Fibroblast of skin of back (primary cell): Measurements from ENCODE around the gene FBLN7. TPM values are rescaled to one million over a fixed set of nuclear protein-coding genes. Genes with fewer than 3 reads are reported as not detected.
"Not testable (repeated sequence)": the region's sequence is repeated elsewhere in the genome, so short reads cannot be mapped to it uniquely, and the experiment has no call there.

Source experiments
- DNase-seq: peaks from one replicate; pipeline ENCODE4 v3.0.0-alpha.2; 2013
- polyA plus RNA-seq, 2 experiments: library from polyadenylated mRNA; unstranded; fragments of 120-200 nt; gene quantifications; one replicate each; pipeline ENCODE4 v1.2.1, GENCODE V29; 2013; ENCODE audit not compliant: insufficient read length in 2 of 2

The FBLN7 gene
- polyA plus RNA-seq (2013, experiment 1 of 2; ENCODE audit: insufficient read length): 0.36 TPM
- polyA plus RNA-seq (2013, experiment 2 of 2; ENCODE audit: insufficient read length): 0.63 TPM

- peak; percentile 7 for DNase-seq
Measured at GRCh38 chr2:112138159-112139032, at the start of gene FBLN7. TSS of gene FBLN7 (plus strand) at chr2:112138385. CDS start at chr2:112138656, 271 bp downstream.

DNA sequence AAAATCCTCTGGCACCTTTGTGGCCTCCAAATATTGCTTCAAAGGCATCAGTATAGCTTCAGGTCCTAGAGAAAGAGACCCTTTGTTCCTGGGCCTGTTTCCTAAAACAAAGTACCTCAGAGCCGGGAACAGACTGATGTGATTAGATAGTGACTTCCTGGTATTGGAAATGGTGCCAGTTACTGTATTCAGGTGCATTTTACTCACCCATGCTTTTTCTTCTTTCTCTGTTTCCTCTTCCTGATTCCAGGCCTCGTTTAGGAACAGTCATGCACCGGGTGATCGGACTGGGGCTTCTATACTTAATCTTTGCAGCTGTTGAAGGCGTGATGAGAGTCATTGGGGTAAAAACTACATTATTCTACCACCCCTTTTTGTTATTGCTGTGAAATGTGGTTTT, 48.8 kb upstream of the FBLN7 start:
- DNase-seq: no peak

DNA sequence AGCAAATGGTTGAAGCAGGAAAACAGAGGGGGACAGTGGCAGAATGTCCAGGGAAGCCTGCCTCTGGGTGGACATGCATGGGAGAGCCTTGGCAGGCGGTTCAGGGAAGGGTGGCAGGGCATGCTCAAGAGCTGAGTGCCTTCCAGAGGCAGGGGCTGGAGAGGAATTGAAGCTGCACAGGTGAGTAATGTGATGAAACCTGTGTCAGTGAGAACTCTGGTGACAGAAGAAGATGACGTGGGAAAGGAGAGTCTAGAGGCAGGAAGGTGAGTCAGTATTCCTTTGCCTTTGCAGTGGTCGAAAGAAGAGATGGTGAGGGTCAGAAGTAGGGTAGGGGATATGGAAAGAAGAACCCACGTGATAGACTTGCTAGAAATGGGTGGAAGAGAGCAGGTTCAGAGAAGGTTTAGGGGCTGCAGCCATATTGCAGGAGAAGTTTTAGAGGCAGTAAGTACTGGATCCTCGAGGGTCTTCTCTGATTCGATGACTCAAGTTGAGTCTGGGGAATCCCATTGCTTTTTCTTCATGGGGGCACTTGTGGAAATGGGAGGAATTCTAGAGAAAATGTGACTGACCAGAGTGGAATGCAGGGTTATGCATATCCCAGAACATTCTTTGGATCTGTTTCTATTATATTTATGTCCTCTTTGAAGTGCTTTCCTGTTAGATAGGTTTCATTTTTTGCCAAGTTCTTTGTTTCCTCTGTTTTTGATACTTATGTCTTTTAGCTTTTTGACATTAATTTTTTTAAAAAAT, 45.7 kb upstream of the FBLN7 start:
- DNase-seq: peak; percentile 86

DNA sequence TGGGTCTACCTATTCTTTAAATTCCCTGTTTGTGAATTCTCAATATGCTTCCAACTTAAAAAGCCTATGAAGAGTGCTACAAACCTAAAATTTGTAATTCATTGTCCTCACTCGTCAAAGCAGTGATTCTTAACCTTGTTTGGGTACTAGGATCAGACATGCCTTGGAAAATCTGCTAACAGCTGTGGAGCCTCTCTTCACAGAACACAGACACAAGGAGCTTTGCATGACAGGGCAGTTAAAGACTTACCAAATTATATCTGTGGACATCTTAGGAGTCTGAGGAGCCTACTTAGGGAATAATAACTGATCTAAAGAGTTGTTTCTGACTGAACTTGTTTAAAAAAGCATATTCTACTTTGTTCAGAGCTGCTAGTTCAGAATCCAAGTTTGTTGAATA, 45.0 kb upstream of the FBLN7 start:
- DNase-seq: no peak

GRCh38 chr2:112095681-112096080, 42.5 kb upstream of the FBLN7 start:
- no peak for DNase-seq

GRCh38 chr2:112096098-112096497, 42.1 kb upstream of the FBLN7 start:
- DNase-seq: no peak

GRCh38 chr2:112108178-112108832, 29.9 kb upstream of the FBLN7 start:
- no peak for DNase-seq

DNA sequence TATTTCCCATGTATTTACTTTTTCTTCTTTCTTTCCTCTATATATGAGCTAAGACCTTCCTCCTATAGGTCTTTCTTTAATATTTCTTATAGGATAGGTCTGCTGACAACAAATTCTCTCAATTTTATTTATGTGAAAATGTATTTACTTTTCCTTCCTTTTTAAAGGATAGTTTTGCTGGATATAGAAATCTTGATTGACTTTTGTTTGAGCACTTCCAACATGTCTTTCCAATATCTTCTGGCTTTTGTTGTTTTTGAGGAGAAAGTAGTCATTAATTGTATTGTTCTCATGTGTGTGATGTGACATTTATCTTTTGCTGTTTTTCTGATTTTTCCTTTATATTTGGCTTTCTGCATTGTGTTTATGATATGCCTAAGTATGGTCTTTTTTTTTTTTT, 28.9 kb upstream of the FBLN7 start:
- no peak for DNase-seq

GRCh38 chr2:112110966-112111365, 27.2 kb upstream of the FBLN7 start:
- DNase-seq: peak; percentile 7

- not testable (repeated sequence) for DNase-seq
Measured at GRCh38 chr2:112113354-112113753, 24.8 kb upstream of the FBLN7 start.

DNA sequence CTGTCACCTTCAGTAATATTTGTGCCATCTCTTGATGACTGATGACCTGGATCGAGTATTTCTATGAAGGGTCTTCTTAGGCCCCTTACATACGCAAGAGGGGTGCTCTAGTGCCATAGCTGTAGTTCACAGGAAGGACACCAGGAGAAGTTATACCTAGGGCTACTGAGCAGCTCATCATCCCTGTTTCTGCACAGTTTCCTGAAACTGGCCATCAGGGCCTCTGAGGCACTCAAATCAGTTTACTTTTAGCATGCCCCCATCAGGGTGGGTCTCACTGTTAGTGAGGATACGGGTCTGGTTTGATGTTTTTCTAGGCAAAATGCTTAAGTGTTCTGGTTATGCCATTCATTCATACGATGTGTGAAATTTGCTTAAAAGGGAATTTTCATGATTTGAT, 20.0 kb upstream of the FBLN7 start:
- DNase-seq: no peak

GRCh38 chr2:112121682-112122254, 16.4 kb upstream of the FBLN7 start:
- peak; percentile 52 for DNase-seq

- DNase-seq: no peak
Measured at GRCh38 chr2:112129060-112129459, 9.1 kb upstream of the FBLN7 start.

DNA sequence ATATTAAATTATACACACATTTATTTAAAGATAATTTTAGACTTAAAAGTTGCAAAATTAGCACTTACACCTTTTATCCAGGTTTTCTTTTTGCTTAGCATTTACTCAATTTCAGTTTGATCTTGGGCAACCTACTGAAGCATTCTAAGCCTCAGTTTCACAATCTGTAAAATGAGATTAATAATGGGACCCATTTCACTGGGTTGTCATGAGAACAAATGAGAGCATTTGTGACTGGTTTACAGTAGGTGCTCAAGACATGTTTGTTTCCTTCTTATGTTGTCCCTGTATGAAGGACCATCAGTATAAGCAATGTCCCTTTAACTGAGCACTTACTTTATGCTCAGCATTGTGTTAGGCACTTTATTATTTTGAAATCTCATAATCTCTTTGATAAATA, 4.8 kb upstream of the FBLN7 start:
- DNase-seq: no peak

DNA sequence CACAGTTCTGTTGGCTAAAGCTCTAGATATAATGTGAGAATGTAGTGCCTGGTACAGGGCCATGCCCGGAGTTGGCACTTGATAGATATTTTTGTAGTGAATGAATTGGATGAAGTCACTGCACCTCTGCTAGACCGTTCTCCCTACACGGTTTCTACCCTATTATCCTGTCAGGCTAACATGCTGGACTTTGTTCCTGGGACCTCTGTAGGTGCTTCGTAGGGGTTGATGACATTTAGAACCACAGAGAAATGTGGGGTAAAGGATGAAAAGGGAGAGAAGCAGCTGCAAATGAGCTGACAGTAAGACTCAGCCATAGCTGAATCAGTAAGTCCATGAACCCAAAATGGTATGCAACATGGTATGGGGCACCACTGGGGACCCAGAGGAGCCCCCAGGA, 4.1 kb upstream of the FBLN7 start:
- no peak for DNase-seq

DNA sequence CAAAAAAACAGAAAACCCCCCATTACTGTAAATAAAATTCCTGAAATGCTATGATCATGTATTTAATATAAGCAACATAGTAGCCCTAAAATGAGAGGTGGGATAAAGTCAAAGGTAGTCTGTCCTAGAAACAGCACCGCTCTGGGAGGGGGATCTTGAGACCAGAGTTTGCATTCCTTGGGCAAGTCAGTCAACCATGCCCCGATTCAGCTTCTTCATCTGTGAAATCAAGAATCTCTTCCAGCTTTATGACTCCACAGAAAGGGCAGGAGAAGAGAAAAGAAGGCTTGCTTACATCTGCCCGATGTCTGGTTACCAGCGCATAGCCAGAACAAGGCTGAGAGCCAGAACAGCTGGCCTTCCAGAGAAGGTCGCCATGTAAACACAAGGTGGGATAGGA, 2.1 kb upstream of the FBLN7 start:
- no peak for DNase-seq

- peak; percentile 21 for DNase-seq
Measured at GRCh38 chr2:112137516-112138158, 548 bp upstream of the FBLN7 start.

- DNase-seq: not testable (repeated sequence)
Measured at GRCh38 chr2:112139033-112139614, 939 bp downstream of the FBLN7 start.

DNA sequence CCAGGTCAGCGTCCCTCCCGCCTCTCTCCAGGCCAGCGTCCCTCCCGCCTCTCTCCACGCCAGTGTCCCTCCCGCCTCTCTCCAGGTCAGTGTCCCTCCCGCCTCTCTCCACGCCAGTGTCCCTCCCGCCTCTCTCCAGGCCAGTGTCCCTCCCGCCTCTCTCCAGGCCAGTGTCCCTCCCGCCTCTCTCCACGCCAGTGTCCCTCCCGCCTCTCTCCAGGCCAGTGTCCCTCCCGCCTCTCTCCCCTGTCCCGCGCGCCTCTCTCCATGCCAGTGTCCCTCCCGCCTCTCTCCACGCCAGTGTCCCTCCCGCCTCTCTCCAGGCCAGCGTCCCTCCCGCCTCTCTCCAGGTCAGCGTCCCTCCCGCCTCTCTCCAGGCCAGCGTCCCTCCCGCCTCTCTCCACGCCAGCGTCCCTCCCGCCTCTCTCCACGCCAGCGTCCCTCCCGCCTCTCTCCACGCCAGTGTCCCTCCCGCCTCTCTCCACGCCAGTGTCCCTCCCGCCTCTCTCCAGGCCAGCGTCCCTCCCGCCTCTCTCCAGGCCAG, 1.5 kb downstream of the FBLN7 start:
- DNase-seq: not testable (repeated sequence)

- no peak for DNase-seq
Measured at GRCh38 chr2:112140205-112140802, 2.1 kb downstream of the FBLN7 start.
